HepG2 (cell line): ENCODE measurements around the gene TMEM235. TPM values are rescaled to one million over a fixed set of nuclear protein-coding genes. Genes with fewer than 3 reads are reported as not detected.

Source experiments
- ARNT ChIP-seq: fragments of 450-650 bp; IDR thresholded peaks from 2 replicates; pipeline ENCODE4 v1.6.1; 2017
- CBX5 ChIP-seq: sonication (generic); formaldehyde crosslinking; IDR thresholded peaks from 2 replicates; pipeline ENCODE4 v1.4.0; 2020; ENCODE audit warnings: missing genetic modification reagents, borderline replicate concordance
- DR1 ChIP-seq: sonication (generic); formaldehyde crosslinking; IDR thresholded peaks from 2 replicates; pipeline ENCODE4 v1.8.0; 2021; ENCODE audit warnings: mild to moderate bottlenecking, missing genetic modification reagents, inconsistent platforms
- FOXA1 ChIP-seq, 2 experiments: fragments of 450-650 bp in 1 of 2; sonication (generic) in 1 of 2; formaldehyde crosslinking in 1 of 2; IDR thresholded peaks; 2 replicates each; pipeline versions ENCODE4 v1.4.0 to v1.6.1; 2016 to 2020; ENCODE audit warnings: missing genetic modification reagents in 1 of 2
- HOXA5 ChIP-seq: sonication (generic); formaldehyde crosslinking; IDR thresholded peaks from 2 replicates; pipeline ENCODE4 v1.4.0; 2020; ENCODE audit warnings: missing genetic modification reagents
- KDM1A ChIP-seq: IDR thresholded peaks from 2 replicates; pipeline ENCODE4 v1.6.1; 2016; ENCODE audit warnings: missing compliant biosample characterization
- RBAK ChIP-seq: sonication (generic); formaldehyde crosslinking; IDR thresholded peaks from 2 replicates; pipeline ENCODE4 v1.5.1; 2020; ENCODE audit warnings: mild to moderate bottlenecking, missing genetic modification reagents
- SIN3A ChIP-seq: IDR thresholded peaks from 2 replicates; pipeline ENCODE4 v1.6.1; 2011; ENCODE audit warnings: low read depth, mild to moderate bottlenecking, control low read depth, low read length, borderline replicate concordance
- SIX1 ChIP-seq: sonication (generic); formaldehyde crosslinking; IDR thresholded peaks from 2 replicates; pipeline ENCODE4 v1.4.0; 2020; ENCODE audit warnings: missing genetic modification reagents, borderline replicate concordance
- SOX13 ChIP-seq, 3 experiments: fragments of 450-650 bp in 1 of 3; sonication (generic) in 1 of 3; formaldehyde crosslinking in 1 of 3; IDR thresholded peaks in 2 of 3; conservative IDR thresholded peaks in 1 of 3; 2 replicates each; pipeline versions ENCODE4 v1.5.0 to v1.6.1; 2016 to 2020; ENCODE audit warnings: antibody characterized with exemption in 1 of 3, mild to moderate bottlenecking in 1 of 3, missing compliant biosample characterization in 1 of 3, missing genetic modification reagents in 1 of 3, moderate library complexity in 1 of 3
- TSC22D2 ChIP-seq: sonication (generic); formaldehyde crosslinking; IDR thresholded peaks from 2 replicates; pipeline ENCODE4 v1.5.1; 2020; ENCODE audit warnings: missing genetic modification reagents, mild to moderate bottlenecking, borderline replicate concordance
- ZNF30 ChIP-seq: sonication (generic); formaldehyde crosslinking; IDR thresholded peaks from 2 replicates; pipeline ENCODE4 v1.5.0; 2020; ENCODE audit warnings: mild to moderate bottlenecking, missing genetic modification reagents
- ZNF510 ChIP-seq: sonication (generic); formaldehyde crosslinking; IDR thresholded peaks from 2 replicates; pipeline ENCODE4 v1.4.0; 2020; ENCODE audit warnings: low read depth, mild to moderate bottlenecking, missing genetic modification reagents
- ZNF619 ChIP-seq: sonication (generic); formaldehyde crosslinking; IDR thresholded peaks from 2 replicates; pipeline ENCODE4 v1.4.0; 2020; ENCODE audit warnings: mild to moderate bottlenecking, missing genetic modification reagents
- ZNF777 ChIP-seq: sonication (generic); formaldehyde crosslinking; IDR thresholded peaks from 2 replicates; pipeline ENCODE4 v1.4.0; 2020; ENCODE audit warnings: missing genetic modification reagents
- polyA plus RNA-seq, 8 experiments: library from polyadenylated mRNA; depleted of rRNA in 3 of 8; stranded (reverse) in 7 of 8; unstranded in 1 of 8; fragments of >200 nt; fragmentation: Illumina TruSeq in 4 of 8; extraction: Trizol in 4 of 8; gene quantifications; 2 replicates each; pipeline versions ENCODE4 v1.2.1 to v1.2.3, GENCODE V29; 2011 to 2016; ENCODE audit warnings: low read depth in 4 of 8, missing spikeins in 1 of 8, mixed read lengths in 1 of 8; ENCODE audit not compliant: insufficient read depth in 1 of 8
- total RNA-seq, 5 experiments: library from RNA; depleted of rRNA; stranded (reverse); fragments of >200 nt; fragmentation: Illumina TruSeq; extraction: Trizol; gene quantifications; 2 replicates each; pipeline ENCODE4 v1.2.3, GENCODE V29; 2016; ENCODE audit warnings: low read depth in 1 of 5
- TF ChIP-seq, protein P1 (sequence below): sonication (generic); formaldehyde crosslinking; IDR thresholded peaks from 2 replicates; pipeline ENCODE4 v1.5.1; 2020; ENCODE audit warnings: missing genetic modification reagents, mild to moderate bottlenecking, borderline replicate concordance
- TF ChIP-seq, protein P2 (sequence below): sonication (generic); formaldehyde crosslinking; IDR thresholded peaks from 2 replicates; pipeline ENCODE4 v1.5.0; 2020; ENCODE audit warnings: missing genetic modification reagents
- TF ChIP-seq, protein P3 (sequence below): sonication (generic); formaldehyde crosslinking; IDR thresholded peaks from 2 replicates; pipeline ENCODE4 v1.5.0; 2020; ENCODE audit warnings: mild to moderate bottlenecking, low read depth, missing genetic modification reagents, borderline replicate concordance
- TF ChIP-seq, protein P4 (sequence below): IDR thresholded peaks from 2 replicates; pipeline ENCODE4 v1.6.1; 2018; ENCODE audit warnings: missing genetic modification reagents
- TF ChIP-seq, protein P5 (sequence below), 2 experiments: fragments of 450-650 bp in 1 of 2; sonication (generic) in 1 of 2; formaldehyde crosslinking; IDR thresholded peaks; 2 replicates each; pipeline versions ENCODE4 v1.5.0 to v1.8.0; 2020 to 2022; ENCODE audit warnings: mild to moderate bottlenecking in 1 of 2, missing genetic modification reagents in 1 of 2
- TF ChIP-seq, protein P6 (sequence below): sonication (generic); formaldehyde crosslinking; IDR thresholded peaks from 2 replicates; pipeline ENCODE4 v1.8.1; 2022; ENCODE audit warnings: low read depth, mild to moderate bottlenecking, missing genetic modification reagents

The TMEM235 gene
- total and polyA plus RNA-seq, 2 of the 13 experiments (the other 11 are each of a cell fraction or from before 2014, with no cell fraction given): not detected

DNA sequence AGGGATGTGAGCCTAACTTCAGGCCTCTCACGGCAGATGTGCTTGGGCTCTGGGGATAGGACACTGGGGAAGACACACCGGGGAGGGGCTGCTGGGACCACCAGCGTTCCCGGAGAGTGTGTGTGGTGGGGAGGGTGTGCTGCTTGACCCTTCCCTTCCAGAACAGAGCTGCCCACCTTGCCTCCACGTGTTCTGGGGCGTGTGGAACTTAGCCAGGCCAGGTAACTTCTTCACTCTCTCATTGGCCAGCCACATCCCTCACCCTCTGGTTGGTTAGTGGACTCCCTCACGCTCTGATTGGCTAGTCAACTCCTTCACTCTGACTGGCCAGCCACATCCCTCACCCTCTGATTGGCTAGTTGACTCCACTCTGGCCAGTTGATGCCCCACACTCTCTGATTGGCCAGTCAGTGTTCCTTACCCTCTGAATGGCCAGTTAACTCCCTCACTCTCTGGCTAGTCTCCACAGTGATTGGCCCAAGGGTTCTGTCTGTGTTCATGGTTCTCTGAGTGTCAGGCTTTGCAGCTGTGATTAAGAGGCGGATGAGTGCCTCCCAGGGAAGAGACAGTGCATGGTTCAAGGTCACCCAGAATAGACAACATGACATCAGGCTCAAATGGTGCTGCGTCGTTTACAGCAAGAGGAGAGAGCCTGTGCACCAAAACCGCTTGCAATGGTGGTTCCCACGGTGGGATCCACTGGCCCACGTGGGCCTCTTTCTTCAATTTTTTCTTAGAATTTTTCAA, 10.0 kb downstream of the TMEM235 start (continued):
- TF ChIP-seq SOX13 (IDR thresholded peaks at IDR 0.05): no peak
- peak in 1 of 2 experiments; percentile 39; a peak in 1 of 4 replicates for TF ChIP-seq SOX13 (CRISPR knock-in tag; conservative IDR thresholded peaks at IDR 0.05 in 1 of 2, IDR thresholded peaks at IDR 0.05 in 1 of 2)
- TF ChIP-seq, protein P1, sequence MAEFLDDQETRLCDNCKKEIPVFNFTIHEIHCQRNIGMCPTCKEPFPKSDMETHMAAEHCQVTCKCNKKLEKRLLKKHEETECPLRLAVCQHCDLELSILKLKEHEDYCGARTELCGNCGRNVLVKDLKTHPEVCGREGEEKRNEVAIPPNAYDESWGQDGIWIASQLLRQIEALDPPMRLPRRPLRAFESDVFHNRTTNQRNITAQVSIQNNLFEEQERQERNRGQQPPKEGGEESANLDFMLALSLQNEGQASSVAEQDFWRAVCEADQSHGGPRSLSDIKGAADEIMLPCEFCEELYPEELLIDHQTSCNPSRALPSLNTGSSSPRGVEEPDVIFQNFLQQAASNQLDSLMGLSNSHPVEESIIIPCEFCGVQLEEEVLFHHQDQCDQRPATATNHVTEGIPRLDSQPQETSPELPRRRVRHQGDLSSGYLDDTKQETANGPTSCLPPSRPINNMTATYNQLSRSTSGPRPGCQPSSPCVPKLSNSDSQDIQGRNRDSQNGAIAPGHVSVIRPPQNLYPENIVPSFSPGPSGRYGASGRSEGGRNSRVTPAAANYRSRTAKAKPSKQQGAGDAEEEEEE (CRISPR knock-in tag): 0 out of 2 replicates have a peak, but pooled peaks have one; percentile 81
- TF ChIP-seq, protein P2, sequence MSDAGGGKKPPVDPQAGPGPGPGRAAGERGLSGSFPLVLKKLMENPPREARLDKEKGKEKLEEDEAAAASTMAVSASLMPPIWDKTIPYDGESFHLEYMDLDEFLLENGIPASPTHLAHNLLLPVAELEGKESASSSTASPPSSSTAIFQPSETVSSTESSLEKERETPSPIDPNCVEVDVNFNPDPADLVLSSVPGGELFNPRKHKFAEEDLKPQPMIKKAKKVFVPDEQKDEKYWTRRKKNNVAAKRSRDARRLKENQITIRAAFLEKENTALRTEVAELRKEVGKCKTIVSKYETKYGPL: no peak
- no peak; the same call in 1 of the 2 replicates for TF ChIP-seq ZNF619
- no peak for TF ChIP-seq SIX1
- no peak for TF ChIP-seq ZNF30
- no peak for TF ChIP-seq KDM1A (CRISPR knock-in tag)
- TF ChIP-seq TSC22D2 (CRISPR knock-in tag): no peak
- TF ChIP-seq, protein P3, sequence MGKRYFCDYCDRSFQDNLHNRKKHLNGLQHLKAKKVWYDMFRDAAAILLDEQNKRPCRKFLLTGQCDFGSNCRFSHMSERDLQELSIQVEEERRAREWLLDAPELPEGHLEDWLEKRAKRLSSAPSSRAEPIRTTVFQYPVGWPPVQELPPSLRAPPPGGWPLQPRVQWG: no peak
- no peak; the same call in 1 of the 2 replicates for TF ChIP-seq ZNF510 (CRISPR knock-in tag)
- no peak for TF ChIP-seq CBX5 (CRISPR knock-in tag)
- TF ChIP-seq SIN3A: no peak
- no peak for TF ChIP-seq RBAK (CRISPR knock-in tag)
- TF ChIP-seq, protein P4, sequence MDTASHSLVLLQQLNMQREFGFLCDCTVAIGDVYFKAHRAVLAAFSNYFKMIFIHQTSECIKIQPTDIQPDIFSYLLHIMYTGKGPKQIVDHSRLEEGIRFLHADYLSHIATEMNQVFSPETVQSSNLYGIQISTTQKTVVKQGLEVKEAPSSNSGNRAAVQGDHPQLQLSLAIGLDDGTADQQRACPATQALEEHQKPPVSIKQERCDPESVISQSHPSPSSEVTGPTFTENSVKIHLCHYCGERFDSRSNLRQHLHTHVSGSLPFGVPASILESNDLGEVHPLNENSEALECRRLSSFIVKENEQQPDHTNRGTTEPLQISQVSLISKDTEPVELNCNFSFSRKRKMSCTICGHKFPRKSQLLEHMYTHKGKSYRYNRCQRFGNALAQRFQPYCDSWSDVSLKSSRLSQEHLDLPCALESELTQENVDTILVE (CRISPR knock-in tag): peak; percentile 63; the same call in 1 of the 2 replicates
- no peak for TF ChIP-seq ARNT
- no peak; the same call in 1 of the 2 replicates for TF ChIP-seq DR1 (CRISPR knock-in tag)
- no peak for TF ChIP-seq HOXA5 (CRISPR knock-in tag)
- no peak for TF ChIP-seq ZNF777 (CRISPR knock-in tag)
- TF ChIP-seq, protein P5, sequence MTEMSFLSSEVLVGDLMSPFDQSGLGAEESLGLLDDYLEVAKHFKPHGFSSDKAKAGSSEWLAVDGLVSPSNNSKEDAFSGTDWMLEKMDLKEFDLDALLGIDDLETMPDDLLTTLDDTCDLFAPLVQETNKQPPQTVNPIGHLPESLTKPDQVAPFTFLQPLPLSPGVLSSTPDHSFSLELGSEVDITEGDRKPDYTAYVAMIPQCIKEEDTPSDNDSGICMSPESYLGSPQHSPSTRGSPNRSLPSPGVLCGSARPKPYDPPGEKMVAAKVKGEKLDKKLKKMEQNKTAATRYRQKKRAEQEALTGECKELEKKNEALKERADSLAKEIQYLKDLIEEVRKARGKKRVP (CRISPR knock-in tag; IDR thresholded peaks at IDR 0.05): no peak; a peak in 1 of 4 replicates
- no peak for TF ChIP-seq FOXA1 (IDR thresholded peaks at IDR 0.05)
- TF ChIP-seq FOXA1 (CRISPR knock-in tag; IDR thresholded peaks at IDR 0.05): no peak
- TF ChIP-seq, protein P6, sequence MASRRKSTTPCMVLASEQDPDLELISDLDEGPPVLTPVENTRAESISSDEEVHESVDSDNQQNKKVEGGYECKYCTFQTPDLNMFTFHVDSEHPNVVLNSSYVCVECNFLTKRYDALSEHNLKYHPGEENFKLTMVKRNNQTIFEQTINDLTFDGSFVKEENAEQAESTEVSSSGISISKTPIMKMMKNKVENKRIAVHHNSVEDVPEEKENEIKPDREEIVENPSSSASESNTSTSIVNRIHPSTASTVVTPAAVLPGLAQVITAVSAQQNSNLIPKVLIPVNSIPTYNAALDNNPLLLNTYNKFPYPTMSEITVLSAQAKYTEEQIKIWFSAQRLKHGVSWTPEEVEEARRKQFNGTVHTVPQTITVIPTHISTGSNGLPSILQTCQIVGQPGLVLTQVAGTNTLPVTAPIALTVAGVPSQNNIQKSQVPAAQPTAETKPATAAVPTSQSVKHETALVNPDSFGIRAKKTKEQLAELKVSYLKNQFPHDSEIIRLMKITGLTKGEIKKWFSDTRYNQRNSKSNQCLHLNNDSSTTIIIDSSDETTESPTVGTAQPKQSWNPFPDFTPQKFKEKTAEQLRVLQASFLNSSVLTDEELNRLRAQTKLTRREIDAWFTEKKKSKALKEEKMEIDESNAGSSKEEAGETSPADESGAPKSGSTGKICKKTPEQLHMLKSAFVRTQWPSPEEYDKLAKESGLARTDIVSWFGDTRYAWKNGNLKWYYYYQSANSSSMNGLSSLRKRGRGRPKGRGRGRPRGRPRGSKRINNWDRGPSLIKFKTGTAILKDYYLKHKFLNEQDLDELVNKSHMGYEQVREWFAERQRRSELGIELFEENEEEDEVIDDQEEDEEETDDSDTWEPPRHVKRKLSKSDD (CRISPR knock-in tag): 0 out of 2 replicates have a peak, but pooled peaks have one; percentile 56
